Kidney (tissue), 14 donors: ENCODE results near the gene DLGAP4. TPM values are rescaled to one million over a fixed set of nuclear protein-coding genes. Genes with fewer than 3 reads are reported as not detected.

Source experiments
- DNase-seq, 5 donors: peaks; one replicate each; pipeline ENCODE4 v3.0.0-alpha.2; 2013 to 2020
- FAIRE-seq: peaks from 2 replicates; lab custom pipeline; 2012; peaks lifted over from hg19 to GRCh38; lab: Jason Lieb, UNC
- H3K27ac ChIP-seq, 2 donors: one replicate each; pipeline ENCODE4 v1.7.0; 2013; ENCODE audit warnings: low read depth in 2 of 2, low read length in 2 of 2, inconsistent platforms in 1 of 2
- H3K27me3 ChIP-seq: one replicate; pipeline ENCODE4 v1.7.1; 2013; ENCODE audit warnings: low read length, inconsistent platforms; ENCODE audit not compliant: control insufficient read depth, insufficient read depth
- H3K36me3 ChIP-seq, 3 donors: one replicate each; pipeline versions ENCODE4 v1.7.0 to v1.7.1; 2013; ENCODE audit warnings: low read length in 3 of 3, control low read depth in 1 of 3, inconsistent platforms in 1 of 3; ENCODE audit not compliant: insufficient read depth in 3 of 3, control insufficient read depth in 2 of 3
- H3K4me1 ChIP-seq, 3 donors: one replicate each; pipeline versions ENCODE4 v1.7.0 to v1.7.1; 2013; ENCODE audit warnings: low read length in 3 of 3, inconsistent platforms in 1 of 3, low read depth in 1 of 3; ENCODE audit not compliant: control insufficient read depth in 2 of 3, insufficient read depth in 2 of 3
- H3K4me3 ChIP-seq, 3 donors: one replicate each; pipeline versions ENCODE4 v1.7.0 to v1.8.1; 2013; ENCODE audit warnings: low read length in 3 of 3, control low read depth in 1 of 3, inconsistent platforms in 1 of 3
- H3K9ac ChIP-seq, 3 donors: one replicate each; pipeline versions ENCODE4 v1.7.0 to v1.7.1; 2013; ENCODE audit warnings: low read length in 3 of 3, control low read depth in 1 of 3, inconsistent platforms in 1 of 3
- H3K9me3 ChIP-seq, 3 donors: one replicate each; pipeline versions ENCODE4 v1.7.0 to v1.7.1; 2013; ENCODE audit warnings: low read length in 3 of 3, control low read depth in 1 of 3, inconsistent platforms in 1 of 3; ENCODE audit not compliant: control insufficient read depth in 2 of 3, insufficient read depth in 1 of 3
- intact Hi-C: fragments of 100-400 bp; cut with DNase I; formaldehyde crosslinking; loops from one replicate; pipeline ENCODE4 v1.11.1; 2022
- polyA plus RNA-seq: library from polyadenylated mRNA; stranded (reverse); fragments of 350-450 nt; fragmentation: Illumina TruSeq; extraction: RNeasy Lipid Tissue Mini Kit (QIAGEN cat#74804); gene quantifications from one replicate; pipeline ENCODE4 v1.2.3, GENCODE V29; 2014; ENCODE audit warnings: low read depth, low replicate concordance; ENCODE audit not compliant: insufficient read depth
- total RNA-seq: library from RNA; stranded (reverse); fragmentation: NEBNext Ultra II Directional; extraction: Animal tissue kit (Norgen Biotek cat#: 25700); gene quantifications from one replicate; pipeline ENCODE4 v1.2.1, GENCODE V29; 2021
- TF ChIP-seq, protein P1 (sequence below): IDR thresholded peaks from 3 replicates; pipeline ENCODE4 v1.5.1; 2012; ENCODE audit warnings: mild to moderate bottlenecking, moderate library complexity, borderline replicate concordance; ENCODE audit not compliant: insufficient read depth; ENCODE audit errors: extremely low read depth
- donor health status: control.
- donor health status: control.
- donor health status: control.
- donor health status: control.
- donor health status: control.
- donor health status: DM: yes; HTN: yes; CAD: no.
- donor health status: Normal renal cell carcinoma (clear cell type).

Gene DLGAP4
- total and polyA plus RNA-seq, 2 donors from 2014 or later, result 19.6 to 62.4 TPM

DNA sequence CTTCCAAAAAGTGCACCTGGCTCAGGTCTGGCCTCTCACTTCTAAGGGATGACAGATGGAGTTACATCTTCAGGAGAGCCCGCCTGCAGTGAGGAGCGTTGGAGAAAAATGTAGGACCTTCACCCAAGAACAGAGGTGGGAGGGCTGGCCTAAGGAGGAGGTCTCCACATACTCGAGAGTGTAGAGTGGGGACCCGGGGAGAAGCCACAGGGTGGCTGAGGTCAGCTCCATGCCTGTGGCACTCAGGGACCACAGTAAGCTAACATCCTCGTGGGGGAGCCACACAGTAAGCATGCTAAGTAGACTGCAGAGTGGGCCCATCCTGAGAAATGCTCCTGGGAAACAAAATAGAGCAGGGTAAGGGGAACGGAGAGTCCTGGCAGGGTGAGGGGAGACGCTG is 45.8 kb upstream of the DLGAP4 start:
- H3K27ac ChIP-seq, result no peak overlapping the region
- TF ChIP-seq, protein P1, sequence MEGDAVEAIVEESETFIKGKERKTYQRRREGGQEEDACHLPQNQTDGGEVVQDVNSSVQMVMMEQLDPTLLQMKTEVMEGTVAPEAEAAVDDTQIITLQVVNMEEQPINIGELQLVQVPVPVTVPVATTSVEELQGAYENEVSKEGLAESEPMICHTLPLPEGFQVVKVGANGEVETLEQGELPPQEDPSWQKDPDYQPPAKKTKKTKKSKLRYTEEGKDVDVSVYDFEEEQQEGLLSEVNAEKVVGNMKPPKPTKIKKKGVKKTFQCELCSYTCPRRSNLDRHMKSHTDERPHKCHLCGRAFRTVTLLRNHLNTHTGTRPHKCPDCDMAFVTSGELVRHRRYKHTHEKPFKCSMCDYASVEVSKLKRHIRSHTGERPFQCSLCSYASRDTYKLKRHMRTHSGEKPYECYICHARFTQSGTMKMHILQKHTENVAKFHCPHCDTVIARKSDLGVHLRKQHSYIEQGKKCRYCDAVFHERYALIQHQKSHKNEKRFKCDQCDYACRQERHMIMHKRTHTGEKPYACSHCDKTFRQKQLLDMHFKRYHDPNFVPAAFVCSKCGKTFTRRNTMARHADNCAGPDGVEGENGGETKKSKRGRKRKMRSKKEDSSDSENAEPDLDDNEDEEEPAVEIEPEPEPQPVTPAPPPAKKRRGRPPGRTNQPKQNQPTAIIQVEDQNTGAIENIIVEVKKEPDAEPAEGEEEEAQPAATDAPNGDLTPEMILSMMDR, result no peak
- intact Hi-C loops, result no loop called here
- H3K27me3 ChIP-seq, result no peaks in the 10 kb centered on the region
- no peak overlapping the region for H3K9ac ChIP-seq
- peaks cover 0 to 9% (median 0%) of the 10 kb centered on the region in 3 donors for H3K36me3 ChIP-seq
- FAIRE-seq (no peak), DNase-seq (no peak)
- no peaks in the 10 kb centered on the region for H3K4me1 ChIP-seq
- H3K9me3 ChIP-seq, result no peaks in the 10 kb centered on the region
- H3K4me3 ChIP-seq, result no peak overlapping the region

DNA sequence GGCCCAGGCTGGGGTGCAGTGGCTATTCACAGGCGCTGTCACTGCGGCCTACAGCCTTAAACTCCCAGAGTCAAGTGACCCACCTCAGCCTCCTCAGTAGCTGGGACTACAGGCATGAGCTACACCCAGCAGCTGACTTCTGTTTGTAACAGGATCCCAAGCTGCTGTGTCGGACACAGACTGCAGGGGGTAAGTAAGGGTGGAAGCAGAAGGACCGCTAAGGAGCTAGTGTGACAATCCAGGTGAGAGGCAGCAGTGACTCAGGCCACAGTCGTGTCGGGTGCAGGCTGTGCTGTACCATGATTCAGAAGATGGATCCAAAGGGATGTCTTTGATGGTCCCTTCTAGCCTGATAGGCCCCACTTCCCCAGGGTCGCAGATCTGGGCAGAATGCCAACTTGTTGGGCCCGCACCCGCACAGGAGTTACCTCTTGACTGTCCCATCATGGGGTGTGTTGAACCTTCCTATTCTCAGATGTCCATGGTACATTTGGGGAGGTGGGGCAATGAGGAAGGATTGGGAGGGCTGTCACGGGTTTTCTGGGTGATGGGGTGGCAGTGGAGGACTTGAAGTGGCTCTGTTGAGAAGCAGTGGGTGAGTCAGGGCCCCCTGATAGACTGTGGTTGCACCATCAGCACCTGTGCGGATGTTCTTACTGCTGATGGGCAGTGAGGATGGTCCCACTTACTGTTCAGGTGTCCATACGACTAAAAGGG is 44.6 kb upstream of the DLGAP4 start:
- TF ChIP-seq, protein P1, result no peak
- no peak for FAIRE-seq
- intact Hi-C loops, result no loop called here

DNA sequence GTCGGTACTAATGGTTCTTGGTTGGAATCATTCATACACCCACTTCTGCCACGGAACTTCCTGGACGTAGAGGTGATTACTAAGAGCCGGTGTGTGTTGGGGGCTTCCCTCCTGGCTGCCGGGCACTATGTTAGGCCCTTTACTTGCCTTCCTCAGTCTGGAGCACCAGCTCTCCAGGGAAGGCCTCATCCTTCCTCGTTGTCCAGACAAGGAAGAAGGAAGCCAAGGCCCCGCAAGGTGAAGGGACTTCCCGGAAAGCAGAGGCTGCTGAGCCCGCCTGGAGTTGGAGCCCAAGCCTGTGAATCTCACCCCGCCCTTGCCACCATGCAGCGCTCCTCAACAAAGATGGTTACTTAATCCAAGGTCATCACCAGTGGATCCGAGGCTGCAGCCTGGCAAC is 43.7 kb upstream of the DLGAP4 start:
- Histone ChIP-seq H3K9ac (no peak overlapping the region), H3K27me3 (no peaks in the 10 kb centered on the region), H3K27ac (no peak overlapping the region), H3K4me3 (no peak overlapping the region), H3K4me1 (no peaks in the 10 kb centered on the region), H3K9me3 (no peaks in the 10 kb centered on the region), H3K36me3 (no peaks in the 10 kb centered on the region)
- intact Hi-C loops, result no loop called here
- DNase-seq (no peak), FAIRE-seq (no peak)
- TF ChIP-seq, protein P1, result no peak

More for the DNA sequence above, 44.6 kb upstream of the DLGAP4 start:
- Histone ChIP-seq H3K9me3 (no peaks in the 10 kb centered on the region), H3K4me1 (no peaks in the 10 kb centered on the region), H3K27ac (no peak overlapping the region), H3K4me3 (no peak overlapping the region), H3K27me3 (no peaks in the 10 kb centered on the region), H3K9ac (no peak overlapping the region), H3K36me3 (peaks cover 0 to 4% (median 0%) of the 10 kb centered on the region in 3 donors)
- no peak for DNase-seq
